Measurements from ENCODE around the gene OSGIN1.

The OSGIN1 gene

DNA sequence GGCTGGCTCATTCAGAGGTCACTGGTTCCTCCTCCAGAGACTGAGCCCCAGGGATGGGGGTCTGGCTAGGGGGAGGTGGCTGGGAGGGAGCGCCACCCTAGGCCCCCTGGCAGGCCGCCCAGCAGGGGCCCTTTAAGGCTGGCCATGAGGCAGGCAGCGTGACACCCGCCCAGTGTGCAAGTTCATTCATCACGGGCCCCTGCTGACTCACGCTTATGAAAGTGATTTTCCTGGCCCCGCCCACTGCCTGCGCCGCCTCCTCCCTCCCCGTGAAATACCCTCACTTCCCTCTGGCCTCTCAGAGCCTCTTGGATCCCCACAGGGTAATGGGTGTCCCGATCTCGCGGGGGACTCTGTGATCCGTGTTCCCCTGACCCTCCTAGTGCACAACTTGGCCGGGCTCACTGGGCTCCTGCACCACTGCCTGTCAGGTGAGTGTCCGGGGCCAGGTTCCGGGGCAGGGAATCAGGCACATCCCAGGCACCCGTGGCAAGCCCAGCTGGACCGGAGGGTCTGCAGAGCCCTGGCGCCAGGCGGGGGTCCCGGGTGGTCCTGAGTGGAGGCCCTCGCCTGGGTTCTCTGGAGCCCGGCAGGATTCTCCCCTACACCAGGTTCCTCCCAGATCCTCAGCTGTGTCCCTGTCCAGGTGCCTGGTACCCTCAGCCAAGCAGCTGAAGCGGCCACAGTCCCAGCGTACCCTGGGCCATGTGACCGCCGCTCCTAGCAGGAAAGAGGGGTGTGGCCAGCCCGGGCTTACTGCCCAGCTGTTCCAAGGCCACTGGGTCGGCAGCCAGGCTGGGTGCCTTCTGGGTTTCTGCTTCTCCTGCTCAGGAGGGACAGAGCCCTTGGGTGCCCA, at the start of gene OSGIN1:
Gene OSGIN1 (plus strand): TSS at position 301 of the 856 bp plus-strand sequence. CDS start 4,432 bp downstream, outside the sequence.
- in situ Hi-C loops (cut with MboI; ENCODE audit: low sequenced_read_pairs), result loop anchor here (10.0 to 25.0 kb wide), 3 partner anchors 112 to 534 kb away; partner anchors contain the start of genes ADAD2 and TAF1C

DNA sequence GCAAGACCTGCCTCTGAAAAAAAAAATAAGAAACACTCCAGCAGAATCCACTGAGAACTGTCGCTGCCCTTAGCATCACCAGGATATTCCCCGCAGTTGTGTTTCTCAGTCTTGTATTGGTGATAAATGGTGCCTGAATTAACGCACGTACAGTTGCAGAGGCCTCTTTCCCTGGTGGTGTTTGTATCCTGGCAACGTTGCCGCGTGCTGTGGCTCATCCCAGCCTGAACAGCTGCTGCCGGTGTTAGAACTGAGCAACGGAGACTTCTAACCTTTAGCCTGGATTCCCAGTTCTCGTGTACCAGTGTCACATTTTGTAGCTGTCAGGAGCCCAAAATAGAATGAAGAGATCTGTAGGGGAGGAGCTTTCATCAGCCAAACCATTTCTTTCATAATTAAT, 49.3 kb upstream of the OSGIN1 start:
- in situ Hi-C loops (cut with MboI; ENCODE audit: low sequenced_read_pairs), result no loop called here

DNA sequence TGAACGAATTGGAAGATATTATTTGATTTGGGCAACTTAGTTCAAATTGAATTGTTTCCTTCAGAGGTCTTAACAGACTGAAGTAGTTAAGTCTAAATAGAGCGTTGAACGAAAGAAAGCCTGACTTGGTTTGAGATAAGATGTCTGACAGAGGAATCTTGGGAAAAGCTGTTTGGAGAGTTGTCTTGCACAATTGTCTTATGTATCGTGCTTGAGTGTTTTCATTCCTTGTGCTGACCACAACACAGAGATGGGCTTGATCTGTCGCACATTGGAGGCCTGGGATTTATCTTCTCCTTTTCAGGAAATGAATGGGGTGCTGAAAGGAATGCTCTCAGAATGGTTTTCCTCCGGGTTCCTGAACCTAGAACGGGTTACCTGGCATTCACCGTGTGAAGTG, 46.4 kb upstream of the OSGIN1 start:
- in situ Hi-C loops (cut with MboI; ENCODE audit: low sequenced_read_pairs), result no loop called here

DNA sequence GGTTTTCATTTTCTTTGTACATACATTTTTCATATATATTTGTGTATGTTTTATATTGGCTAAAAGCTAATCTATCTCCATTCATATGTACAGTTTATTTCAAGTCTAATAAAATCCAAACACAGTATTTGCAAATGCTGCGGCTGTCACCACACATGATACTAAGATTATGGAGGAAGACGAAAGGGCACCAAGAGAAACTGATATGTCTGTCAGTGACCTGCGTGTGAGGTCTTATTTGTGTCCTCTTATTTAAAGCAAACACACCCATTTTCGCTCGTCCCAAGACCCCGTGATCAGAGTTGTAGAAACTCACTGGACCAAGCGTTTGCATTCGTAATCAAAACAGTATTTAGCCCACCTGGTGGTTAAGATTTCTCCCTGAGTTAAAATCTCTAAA, 45.9 kb upstream of the OSGIN1 start:
- in situ Hi-C loops (cut with MboI; ENCODE audit: low sequenced_read_pairs), result no loop called here

GRCh38 chr16:83907631-83908250, 45.3 kb upstream of the OSGIN1 start:
- in situ Hi-C loops (cut with MboI; ENCODE audit: low sequenced_read_pairs), result no loop called here

DNA sequence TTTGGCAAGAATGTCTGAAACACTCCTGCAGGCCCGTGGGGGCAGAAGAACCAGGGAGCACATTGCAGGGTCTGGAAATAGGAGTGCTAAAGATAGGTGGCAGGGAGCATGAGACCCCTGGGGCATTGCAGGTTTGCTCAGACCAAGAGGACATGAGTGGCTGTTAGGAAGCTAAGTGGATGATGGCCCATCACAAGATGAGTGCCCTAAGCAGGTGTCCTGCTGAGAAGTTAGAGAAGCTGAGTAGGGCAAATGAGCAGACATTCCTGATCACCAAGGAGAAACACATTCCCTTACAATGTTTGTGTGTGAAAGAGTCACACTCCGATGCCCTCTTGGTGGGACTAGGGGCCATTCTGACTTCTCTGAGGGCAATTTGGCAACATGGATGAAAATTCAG, 44.2 kb upstream of the OSGIN1 start:
- in situ Hi-C loops (cut with MboI; ENCODE audit: low sequenced_read_pairs), result no loop called here

DNA sequence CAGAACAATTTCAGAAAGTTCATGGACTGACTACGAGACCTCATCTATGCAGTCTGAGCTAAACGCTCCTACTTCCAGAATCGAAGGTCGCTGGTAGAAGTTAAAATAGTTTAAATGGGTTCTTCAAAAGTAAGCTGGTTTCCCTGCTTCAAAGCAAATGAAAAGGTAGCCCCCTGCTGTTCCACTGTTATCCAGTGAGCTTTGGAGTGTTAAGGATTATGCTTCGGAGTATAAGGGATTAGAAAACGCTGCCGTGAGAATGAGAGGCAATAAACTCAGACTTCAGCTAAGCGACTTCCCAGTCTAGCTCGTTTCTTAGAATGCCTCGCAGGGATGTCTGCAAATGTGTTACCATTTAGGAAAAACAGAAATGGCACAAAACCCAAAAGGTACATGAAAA, 41.8 kb upstream of the OSGIN1 start:
- in situ Hi-C loops (cut with MboI; ENCODE audit: low sequenced_read_pairs), result no loop called here

GRCh38 chr16:83912519-83913244, 40.4 kb upstream of the OSGIN1 start:
- in situ Hi-C loops (cut with MboI; ENCODE audit: low sequenced_read_pairs), result no loop called here

DNA sequence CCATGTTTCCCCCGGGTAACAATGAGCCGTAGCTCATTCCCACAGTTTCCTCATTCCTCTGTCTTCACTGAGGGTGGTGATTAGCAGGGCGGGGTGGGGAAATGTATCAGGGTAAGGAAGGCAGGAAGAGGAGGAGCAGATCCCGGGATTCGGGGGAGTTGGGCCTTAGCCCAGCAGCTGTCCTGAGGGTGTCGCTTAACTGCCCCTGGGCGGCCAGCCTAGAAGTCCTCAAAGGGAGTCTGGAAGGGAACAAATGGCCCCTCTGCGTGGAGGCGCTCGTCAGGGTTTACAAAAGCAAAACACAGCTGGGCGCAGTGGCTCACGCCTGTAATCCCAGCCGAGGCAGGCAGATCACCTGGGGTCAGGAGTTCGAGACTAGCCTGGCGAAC, 39.8 kb upstream of the OSGIN1 start:
- in situ Hi-C loops (cut with MboI; ENCODE audit: low sequenced_read_pairs), result no loop called here

GRCh38 chr16:83914091-83914710, 38.8 kb upstream of the OSGIN1 start:
- in situ Hi-C loops (cut with MboI; ENCODE audit: low sequenced_read_pairs), result no loop called here

GRCh38 chr16:83915081-83915480, 38.0 kb upstream of the OSGIN1 start:
- in situ Hi-C loops (cut with MboI; ENCODE audit: low sequenced_read_pairs), result no loop called here

DNA sequence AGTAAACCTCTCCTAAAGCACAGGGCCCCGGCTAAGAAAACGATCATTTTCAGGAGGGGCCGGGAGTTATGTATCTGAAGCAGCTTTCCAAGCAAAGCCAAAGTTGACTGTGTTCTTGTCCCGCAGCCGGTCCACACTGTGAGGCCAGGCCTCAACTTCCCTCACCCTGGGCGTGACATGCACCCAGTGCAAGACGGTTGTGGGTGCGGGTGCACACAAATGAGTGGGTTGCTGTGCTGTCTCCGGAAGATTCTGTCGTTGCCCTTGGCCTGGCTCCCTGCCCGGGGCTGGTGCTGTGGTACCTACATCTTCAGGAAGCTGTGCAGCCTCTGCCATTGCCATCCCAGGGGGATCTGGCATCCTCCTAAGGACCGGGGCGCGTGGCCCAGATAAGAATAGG, 37.5 kb upstream of the OSGIN1 start:
- in situ Hi-C loops (cut with MboI; ENCODE audit: low sequenced_read_pairs), result no loop called here

- in situ Hi-C loops (cut with MboI; ENCODE audit: low sequenced_read_pairs), result no loop called here
Observed at GRCh38 chr16:83917152-83918120, 35.6 kb upstream of the OSGIN1 start.

- in situ Hi-C loops (cut with MboI; ENCODE audit: low sequenced_read_pairs), result no loop called here
Observed at GRCh38 chr16:83920894-83921491, 32.0 kb upstream of the OSGIN1 start.

- in situ Hi-C loops (cut with MboI; ENCODE audit: low sequenced_read_pairs), result no loop called here
Observed at GRCh38 chr16:83923581-83924365, 29.3 kb upstream of the OSGIN1 start.

DNA sequence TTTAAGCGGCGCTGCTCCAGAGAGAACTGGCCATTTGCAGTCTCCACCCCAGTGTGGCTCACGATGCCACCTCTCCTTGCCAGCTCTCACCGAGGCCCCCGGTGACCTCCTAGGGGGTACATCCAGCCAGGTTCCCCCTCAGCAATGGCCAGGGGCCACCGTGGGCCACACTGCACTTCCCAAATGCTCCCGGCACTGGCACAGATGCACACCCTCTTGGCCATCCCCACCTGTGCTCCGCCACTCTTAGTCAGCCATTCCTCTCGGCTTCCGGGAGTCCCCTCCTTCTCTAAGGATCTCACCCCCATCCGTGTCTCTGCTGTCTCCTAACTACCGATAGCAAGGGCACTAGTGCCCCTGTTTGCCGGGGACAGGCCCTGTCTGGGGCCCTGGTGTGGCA, 28.4 kb upstream of the OSGIN1 start:
- in situ Hi-C loops (cut with MboI; ENCODE audit: low sequenced_read_pairs), result no loop called here

DNA sequence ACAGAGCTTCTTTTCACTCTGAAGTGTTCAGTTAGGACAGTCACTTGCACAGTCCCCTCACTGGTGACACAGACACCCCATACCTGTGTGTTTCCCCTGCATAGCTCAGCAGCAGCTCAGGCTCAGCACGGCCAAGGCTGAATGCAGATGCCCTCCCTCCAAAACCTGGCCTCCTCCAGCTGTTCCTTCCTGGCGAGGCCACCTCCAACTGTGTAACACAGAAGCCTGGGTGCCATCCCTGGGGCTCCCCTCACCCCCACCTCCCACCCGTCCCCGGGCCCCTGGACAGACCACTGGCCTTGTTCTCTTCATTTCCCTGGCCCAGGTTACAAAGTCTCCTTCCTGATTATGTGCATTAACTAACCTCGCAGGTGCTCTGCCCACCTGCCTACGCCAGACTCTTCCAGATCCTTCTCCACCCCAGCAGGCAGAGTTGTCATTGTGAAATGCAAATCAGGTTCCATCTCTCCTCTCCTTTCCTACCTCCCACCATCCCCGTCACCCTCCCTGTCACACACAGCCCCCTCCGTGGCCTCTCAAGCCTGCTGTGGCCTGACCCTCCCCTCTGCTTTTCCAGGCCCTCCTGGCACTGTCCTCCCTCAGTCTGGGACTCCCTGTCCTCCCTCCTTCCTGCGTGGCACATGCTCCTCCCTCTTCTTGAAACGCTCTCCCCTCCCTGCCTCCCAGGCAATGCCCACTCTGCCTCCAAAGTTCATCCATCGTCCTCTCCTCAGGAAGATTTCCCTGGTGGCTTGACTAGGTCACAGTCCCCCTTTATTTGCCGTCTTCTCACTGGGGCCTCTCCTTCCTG, 27.7 kb upstream of the OSGIN1 start:
- in situ Hi-C loops (cut with MboI; ENCODE audit: low sequenced_read_pairs), result no loop called here
